H1 (cell line): ENCODE data around the gene ADARB2. TPM values are rescaled to one million over a fixed set of nuclear protein-coding genes. Genes with fewer than 3 reads are reported as not detected.

Experiments used
- CTCF ChIA-PET: fragments of 300-600 bp; sonication (Branson Sonifier 250); formaldehyde crosslinking; loops from one replicate; lab custom pipeline; 2021; ENCODE audit not compliant: partially characterized antibody; lab: Charles Lee
- POLR2A ChIA-PET: fragments of 300-600 bp; sonication (Branson Sonifier 250); formaldehyde crosslinking; loops from one replicate; lab custom pipeline; 2021; ENCODE audit warnings: inconsistent platforms; ENCODE audit not compliant: partially characterized antibody; lab: Charles Lee
- DNase-seq, 2 experiments: peaks; one replicate each; pipeline versions ENCODE4 v3.0.0 to v3.0.0-alpha.2; 2010 to 2022; ENCODE audit warnings: low spot score in 2 of 2, low read depth in 1 of 2, mixed read lengths in 1 of 2
- FAIRE-seq: peaks from 2 replicates; lab custom pipeline; 2011; peaks lifted over from hg19 to GRCh38; lab: Jason Lieb, UNC
- H2AFZ ChIP-seq: 2 replicates; pipeline ENCODE4 v1.8.1; 2012; ENCODE audit warnings: low read length, inconsistent platforms
- H2AK5ac ChIP-seq: 2 replicates; pipeline ENCODE4 v1.6.1; 2013; ENCODE audit warnings: low read depth, low read length
- H2BK120ac ChIP-seq: replicated peaks from 2 replicates; pipeline ENCODE3; 2013; ENCODE audit warnings: low read depth, low read length, inconsistent platforms
- H2BK12ac ChIP-seq: 2 replicates; pipeline ENCODE4 v1.6.1; 2013; ENCODE audit warnings: low read depth, low read length
- H2BK15ac ChIP-seq: 2 replicates; pipeline ENCODE4 v1.6.1; 2013; ENCODE audit warnings: low read length
- H2BK20ac ChIP-seq: 2 replicates; pipeline ENCODE4 v1.6.1; 2013; ENCODE audit warnings: low read length
- H2BK5ac ChIP-seq: 2 replicates; pipeline ENCODE4 v1.6.1; 2013; ENCODE audit warnings: low read depth, low read length
- H3K14ac ChIP-seq: 2 replicates; pipeline ENCODE4 v1.6.1; 2013; ENCODE audit warnings: inconsistent platforms; ENCODE audit not compliant: insufficient read length
- H3K18ac ChIP-seq: 2 replicates; pipeline ENCODE4 v1.6.1; 2013; ENCODE audit warnings: low read length; ENCODE audit errors: extremely low read depth
- H3K23ac ChIP-seq: 2 replicates; pipeline ENCODE4 v1.6.1; 2013; ENCODE audit warnings: inconsistent platforms; ENCODE audit not compliant: insufficient read length
- H3K23me2 ChIP-seq: 2 replicates; pipeline ENCODE4 v1.6.1; 2013; ENCODE audit warnings: low read depth, low read length
- H3K27ac ChIP-seq: 2 replicates; pipeline ENCODE4 v1.6.1; 2011; ENCODE audit warnings: low read depth, low read length, inconsistent platforms
- H3K27me3 ChIP-seq, 4 experiments: replicated peaks in 1 of 4; 1 replicate in 1 of 4; 2 replicates in 3 of 4; pipeline versions ENCODE4 v1.6.1 to v1.8.1; 2011 to 2013; ENCODE audit warnings: low read length in 3 of 4, mild to moderate bottlenecking in 3 of 4, inconsistent platforms in 2 of 4, mixed read lengths in 2 of 4, moderate library complexity in 1 of 4; ENCODE audit not compliant: control insufficient read depth in 3 of 4, insufficient read depth in 3 of 4; ENCODE audit errors: extremely low read depth in 1 of 4
- H3K36me3 ChIP-seq, 4 experiments: 2 replicates each; pipeline versions ENCODE4 v1.6.1 to v1.8.1; 2011 to 2013; ENCODE audit warnings: mild to moderate bottlenecking in 4 of 4, low read length in 3 of 4, moderate library complexity in 2 of 4, control low read depth in 1 of 4, inconsistent platforms in 1 of 4; ENCODE audit not compliant: insufficient read depth in 4 of 4, control insufficient read depth in 2 of 4
- H3K4ac ChIP-seq: replicated peaks from 2 replicates; pipeline ENCODE3; 2013; ENCODE audit warnings: low read length, low read depth, mixed read lengths, inconsistent platforms; ENCODE audit not compliant: insufficient read length
- H3K4me1 ChIP-seq, 4 experiments: replicated peaks in 1 of 4; 1 replicate in 1 of 4; 2 replicates in 3 of 4; pipeline versions ENCODE4 v1.6.1 to v1.8.1; 2011 to 2013; ENCODE audit warnings: low read length in 3 of 4, inconsistent platforms in 2 of 4, mixed read lengths in 1 of 4; ENCODE audit not compliant: insufficient read depth in 4 of 4, control insufficient read depth in 3 of 4
- H3K4me2 ChIP-seq, 2 experiments: 2 replicates each; pipeline versions ENCODE4 v1.6.1 to v1.8.1; 2011 to 2013; ENCODE audit warnings: low read depth in 2 of 2, low read length in 2 of 2, control low read depth in 1 of 2, inconsistent platforms in 1 of 2, mild to moderate bottlenecking in 1 of 2; ENCODE audit not compliant: insufficient read depth in 1 of 2
- H3K4me3 ChIP-seq, 4 experiments: fragments of 200-600, 300-600 bp in 1 of 4; sonication (generic), shearing (Covaris generic), sonication (Bioruptor Twin) in 1 of 4; 2 replicates each; pipeline versions ENCODE4 v1.5.1 to v1.8.1; 2011 to 2016; ENCODE audit warnings: low read length in 4 of 4, low read depth in 3 of 4, control low read depth in 2 of 4, inconsistent platforms in 2 of 4, mild to moderate bottlenecking in 2 of 4, mixed read lengths in 1 of 4, moderate library complexity in 1 of 4; ENCODE audit not compliant: insufficient read depth in 2 of 4; ENCODE audit errors: extremely low read depth in 1 of 4
- H3K56ac ChIP-seq: replicated peaks from 2 replicates; pipeline ENCODE3; 2013; ENCODE audit warnings: low read depth, mild to moderate bottlenecking, mixed read lengths, low read length, inconsistent platforms; ENCODE audit not compliant: insufficient read length
- H3K79me1 ChIP-seq: 2 replicates; pipeline ENCODE4 v1.6.1; 2013; ENCODE audit warnings: low read depth, low read length, control low read depth
- H3K79me2 ChIP-seq, 2 experiments: 2 replicates each; pipeline versions ENCODE4 v1.6.1 to v1.8.1; 2012 to 2013; ENCODE audit warnings: low read length in 2 of 2, mild to moderate bottlenecking in 2 of 2, inconsistent platforms in 1 of 2; ENCODE audit not compliant: insufficient read depth in 2 of 2, control insufficient read depth in 1 of 2
- H3K9ac ChIP-seq, 4 experiments: replicated peaks in 1 of 4; 1 replicate in 1 of 4; 2 replicates in 3 of 4; pipeline versions ENCODE4 v1.6.1 to v1.8.1; 2011 to 2013; ENCODE audit warnings: low read depth in 3 of 4, low read length in 3 of 4, control low read depth in 2 of 4, mild to moderate bottlenecking in 2 of 4, moderate library complexity in 2 of 4, inconsistent platforms in 1 of 4; ENCODE audit errors: extremely low read depth in 1 of 4
- H3K9me3 ChIP-seq, 2 experiments: 2 replicates each; pipeline versions ENCODE4 v1.6.1 to v1.8.1; 2012 to 2013; ENCODE audit warnings: mild to moderate bottlenecking in 2 of 2, moderate library complexity in 2 of 2, control low read depth in 1 of 2, inconsistent platforms in 1 of 2, low read depth in 1 of 2, low read length in 1 of 2, mixed read lengths in 1 of 2; ENCODE audit not compliant: insufficient read depth in 2 of 2
- H4K20me1 ChIP-seq, 2 experiments: replicated peaks in 1 of 2; 2 replicates each; pipeline versions ENCODE3 to v1.8.1; 2011 to 2013; ENCODE audit warnings: inconsistent platforms in 2 of 2, low read length in 2 of 2, mild to moderate bottlenecking in 1 of 2; ENCODE audit not compliant: insufficient read depth in 2 of 2, control insufficient read depth in 1 of 2
- H4K5ac ChIP-seq: 2 replicates; pipeline ENCODE4 v1.6.1; 2013; ENCODE audit warnings: low read length, low read depth, mixed read lengths, inconsistent platforms; ENCODE audit not compliant: insufficient read length
- H4K8ac ChIP-seq: 2 replicates; pipeline ENCODE4 v1.8.0; 2013; ENCODE audit warnings: mild to moderate bottlenecking, moderate library complexity, low read length, inconsistent platforms; ENCODE audit not compliant: insufficient read depth; ENCODE audit errors: extremely low read depth
- H4K91ac ChIP-seq: replicated peaks from 2 replicates; pipeline ENCODE3; 2013; ENCODE audit warnings: low read length, mixed read lengths, inconsistent platforms; ENCODE audit not compliant: insufficient read length
- ASH2L ChIP-seq: fragments of 200-600, 300-600 bp; sonication (generic); IDR thresholded peaks from one replicate; pipeline ENCODE4 v1.7.1; 2017; ENCODE audit warnings: low read length
- CREB1 ChIP-seq: IDR thresholded peaks from 2 replicates; pipeline ENCODE4 v1.6.1; 2012; ENCODE audit warnings: inconsistent platforms
- EGR1 ChIP-seq: IDR thresholded peaks from 2 replicates; pipeline ENCODE4 v1.6.1; 2011; ENCODE audit warnings: low read depth, low read length, borderline replicate concordance
- EZH2 ChIP-seq: fragments of 200-600 bp; sonication (generic); IDR thresholded peaks from 2 replicates; pipeline ENCODE4 v1.7.1; 2012; ENCODE audit warnings: low read depth, mild to moderate bottlenecking, moderate library complexity, low read length, inconsistent platforms; ENCODE audit not compliant: severe bottlenecking
- MAFK ChIP-seq: IDR thresholded peaks from 2 replicates; pipeline ENCODE4 v1.6.1; 2012; ENCODE audit warnings: low read depth, mild to moderate bottlenecking, improper control_type of control experiment, low read length
- PHF8 ChIP-seq: fragments of 200-600 bp; sonication (generic); conservative IDR thresholded peaks from 2 replicates; pipeline ENCODE4 v1.7.1; 2012; ENCODE audit warnings: low read depth, mild to moderate bottlenecking, inconsistent platforms, low read length, moderate library complexity
- POLR2A ChIP-seq, 2 experiments: IDR thresholded peaks; 1 replicate in 1 of 2; 2 replicates in 1 of 2; pipeline ENCODE4 v1.6.1; 2011; ENCODE audit warnings: low read depth in 2 of 2, low read length in 2 of 2, mild to moderate bottlenecking in 2 of 2; ENCODE audit errors: control extremely low read depth in 1 of 2
- POLR2AphosphoS5 ChIP-seq: IDR thresholded peaks from 2 replicates; pipeline ENCODE4 v1.6.1; 2011; ENCODE audit warnings: low read depth, low read length
- RAD21 ChIP-seq, 2 experiments: IDR thresholded peaks in 1 of 2; conservative IDR thresholded peaks in 1 of 2; 2 replicates each; pipeline ENCODE4 v1.6.1; 2011; ENCODE audit warnings: low read depth in 2 of 2, low read length in 2 of 2, improper control_type of control experiment in 1 of 2, inconsistent platforms in 1 of 2, mild to moderate bottlenecking in 1 of 2, moderate library complexity in 1 of 2
- SIX5 ChIP-seq: IDR thresholded peaks from 2 replicates; pipeline ENCODE4 v1.6.1; 2011; ENCODE audit warnings: mild to moderate bottlenecking, low read depth, low read length
- SP1 ChIP-seq: IDR thresholded peaks from 2 replicates; pipeline ENCODE4 v1.6.1; 2011; ENCODE audit warnings: low read depth, low read length
- SP2 ChIP-seq: IDR thresholded peaks from 2 replicates; pipeline ENCODE4 v1.6.1; 2012; ENCODE audit warnings: mild to moderate bottlenecking, low read length, inconsistent platforms
- SUZ12 ChIP-seq: fragments of 200-600 bp; sonication (generic); IDR thresholded peaks from 2 replicates; pipeline ENCODE4 v1.6.1; 2012; ENCODE audit warnings: mild to moderate bottlenecking, inconsistent platforms, low read length, moderate library complexity, mixed read lengths
- TBP ChIP-seq: IDR thresholded peaks from 2 replicates; pipeline ENCODE4 v1.6.1; 2011; ENCODE audit warnings: low read depth, low read length, improper control_type of control experiment
- TEAD4 ChIP-seq: IDR thresholded peaks from 2 replicates; pipeline ENCODE4 v1.6.1; 2012; ENCODE audit warnings: low read depth, low read length, inconsistent platforms, mixed read lengths
- WGBS, 2 experiments: shearing (Covaris generic) in 1 of 2; methylation state at CpG; one replicate each; pipeline versions ENCODE4 v1.1.6 to v1.1.7; 2013 to 2015; ENCODE audit warnings: low lambda C conversion rate in 2 of 2, mixed read lengths in 2 of 2, inconsistent platforms in 1 of 2, low coverage in 1 of 2, missing lambda C conversion rate in 1 of 2; ENCODE audit not compliant: insufficient replicate concordance in 2 of 2, insufficient coverage in 1 of 2, insufficient read length in 1 of 2; ENCODE audit errors: extremely low coverage in 1 of 2, missing lambda C conversion rate in 1 of 2; 5-methylcytosine and 5-hydroxymethylcytosine counted together
- polyA plus RNA-seq, 7 experiments: library from polyadenylated mRNA; depleted of rRNA in 3 of 7; stranded (reverse) in 5 of 7; unstranded in 2 of 7; fragments of >200 nt in 5 of 7; fragments of 200-250 nt in 2 of 7; gene quantifications; 1 replicate in 5 of 7; 2 replicates in 1 of 7; 4 replicates in 1 of 7; pipeline versions ENCODE4 v1.2.1 to v1.2.3, GENCODE V29; 2011 to 2013; ENCODE audit warnings: missing spikeins in 2 of 7, mixed read lengths in 2 of 7
- total RNA-seq: library from RNA; stranded (reverse); fragmentation: NEBNext Ultra II Directional; extraction: Animal tissue kit (Norgen Biotek cat#: 25700); gene quantifications from 2 replicates; pipeline ENCODE4 v1.2.1, GENCODE V29; 2021

Gene ADARB2
- total and polyA plus RNA-seq, 2 of the 8 experiments (the other 6 are each of a cell fraction or from before 2014, with no cell fraction given) = 2.2 to 2.8 TPM

GRCh38 chr10:1451941-1452340 is 285.4 kb downstream of the ADARB2 start:
- no peak overlapping the region for H4K91ac ChIP-seq
- H2BK12ac ChIP-seq = no peak overlapping the region
- no peak overlapping the region for H2BK5ac ChIP-seq
- H3K9me3 ChIP-seq = no peaks in the 10 kb centered on the region; a peak in 1 of 4 replicates
- no peak overlapping the region for H2AFZ ChIP-seq
- no peak overlapping the region for H3K27ac ChIP-seq
- 89% methylated on average over 7 of the region's 7 CpGs; no CpG with 5 or more reads in 1 of the 2 experiments for WGBS, 2 experiments
- no peaks in the 10 kb centered on the region for H4K20me1 ChIP-seq
- no peak overlapping the region for H2AK5ac ChIP-seq
- no peaks in the 10 kb centered on the region for H3K27me3 ChIP-seq
- H2BK15ac ChIP-seq = no peak overlapping the region
- no peak overlapping the region for H3K9ac ChIP-seq
- no peaks in the 10 kb centered on the region for H3K79me1 ChIP-seq
- no peaks in the 10 kb centered on the region for H3K79me2 ChIP-seq
- H3K56ac ChIP-seq = no peak overlapping the region
- H3K14ac ChIP-seq = no peak overlapping the region
- H3K4ac ChIP-seq = no peak overlapping the region
- DNase-seq (no peak), FAIRE-seq (no peak)
- TF ChIP-seq RAD21 (IDR thresholded peaks at IDR 0.05 in 1 of 2, conservative IDR thresholded peaks at IDR 0.05 in 1 of 2; ENCODE audit: low read depth in 2 of 2, low read length in 2 of 2) (no peak), TEAD4 (no peak), SP1 (no peak), POLR2A (IDR thresholded peaks at IDR 0.05; ENCODE audit: control extremely low read depth in 1 of 2, low read depth in 2 of 2, low read length in 2 of 2) (no peak), POLR2AphosphoS5 (no peak), EGR1 (no peak), EZH2 (no peak), SP2 (no peak), SIX5 (no peak), TBP (no peak), ASH2L (no peak), MAFK (no peak), SUZ12 (no peak), CREB1 (no peak), PHF8 (no peak)
- ChIA-PET CTCF (no interaction called here), POLR2A (no interaction called here)
- no peak overlapping the region for H3K18ac ChIP-seq
- H3K4me1 ChIP-seq = peaks cover 0 to 7% (median 2%) of the 10 kb centered on the region in 4 experiments; a peak in 4 of 7 replicates
- H2BK20ac ChIP-seq = no peak overlapping the region
- no peak overlapping the region for H2BK120ac ChIP-seq
- no peak overlapping the region for H3K4me3 ChIP-seq
- H4K5ac ChIP-seq = no peak overlapping the region
- no peaks in the 10 kb centered on the region for H3K23me2 ChIP-seq
- H3K23ac ChIP-seq = no peak overlapping the region
- no peaks in the 10 kb centered on the region for H3K36me3 ChIP-seq
- H4K8ac ChIP-seq = no peak overlapping the region
- H3K4me2 ChIP-seq = no peak overlapping the region
